HG03432 (cell line): Measurements from ENCODE around the gene HRC.
"Not testable (repeated sequence)": the region's sequence is repeated elsewhere in the genome, so short reads cannot be mapped to it uniquely, and the experiment has no call there.

Source experiments
- ATAC-seq: cut with Tn5 transposase; IDR thresholded peaks from one replicate; pipeline ENCODE4 v1.9.1; 2021; ENCODE audit warnings: mild to moderate bottlenecking, moderate library complexity; ENCODE audit not compliant: unreplicated experiment

HRC gene

GRCh38 chr19:49161987-49162386 is 6.8 kb upstream of the HRC start:
- ATAC-seq: no peak

- ATAC-seq: no peak
These were observed 5.4 kb upstream of the HRC start for GRCh38 chr19:49160450-49161189.

GRCh38 chr19:49157445-49158224 is 2.4 kb upstream of the HRC start, which contains the start of gene TRPM4:
TRPM4 (plus strand) TSS chr19:49157792; CDS start chr19:49157867, 75 bp downstream.
- ATAC-seq: no peak

DNA sequence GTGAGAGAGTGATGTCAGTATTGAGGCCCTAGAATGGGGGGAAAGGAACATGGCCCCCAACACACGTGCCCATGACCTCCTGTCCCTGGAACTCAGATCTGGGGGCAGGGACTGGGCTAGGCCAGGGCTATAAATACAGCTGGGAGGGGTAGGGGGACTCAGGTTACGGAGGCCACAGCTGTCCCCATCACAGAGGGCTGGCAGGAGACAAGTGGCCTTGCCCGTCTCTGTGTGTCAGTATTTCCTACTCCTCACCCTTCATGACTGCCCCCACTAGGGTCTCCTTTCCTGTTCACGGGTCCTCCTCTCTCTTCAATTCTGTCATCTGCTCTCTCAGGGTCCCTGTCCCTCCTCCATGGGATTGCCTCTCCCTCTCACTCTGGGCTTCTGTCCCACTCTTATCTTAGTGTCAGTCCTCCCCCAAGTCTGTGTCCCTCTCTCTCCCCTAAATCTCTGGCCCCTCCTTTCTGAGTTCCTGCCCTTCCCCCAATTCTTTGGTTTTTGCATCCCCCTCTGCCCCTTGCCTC is 687 bp upstream of the HRC start:
- no peak for ATAC-seq

DNA sequence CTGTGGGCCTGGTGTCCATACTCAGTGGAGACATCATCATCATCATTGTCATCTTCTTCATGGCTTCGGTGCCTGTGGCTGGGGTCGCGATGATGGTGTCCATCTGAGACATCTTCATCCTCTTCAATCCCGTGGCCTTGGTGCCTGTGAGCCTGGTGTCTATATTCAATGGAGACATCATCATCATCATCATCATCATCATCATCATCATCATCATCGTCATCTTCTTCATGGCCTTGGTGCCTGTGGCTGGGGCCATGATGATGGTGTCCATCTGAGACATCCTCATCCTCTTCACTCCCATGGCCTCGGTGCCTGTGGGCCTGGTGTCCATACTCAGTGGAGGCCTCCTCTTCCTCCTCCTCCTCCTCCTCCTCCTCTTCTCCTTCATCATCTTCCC is 917 bp downstream of the HRC start:
- no peak for ATAC-seq

- no peak for ATAC-seq
These were observed 1.9 kb downstream of the HRC start for GRCh38 chr19:49153167-49153809.

DNA sequence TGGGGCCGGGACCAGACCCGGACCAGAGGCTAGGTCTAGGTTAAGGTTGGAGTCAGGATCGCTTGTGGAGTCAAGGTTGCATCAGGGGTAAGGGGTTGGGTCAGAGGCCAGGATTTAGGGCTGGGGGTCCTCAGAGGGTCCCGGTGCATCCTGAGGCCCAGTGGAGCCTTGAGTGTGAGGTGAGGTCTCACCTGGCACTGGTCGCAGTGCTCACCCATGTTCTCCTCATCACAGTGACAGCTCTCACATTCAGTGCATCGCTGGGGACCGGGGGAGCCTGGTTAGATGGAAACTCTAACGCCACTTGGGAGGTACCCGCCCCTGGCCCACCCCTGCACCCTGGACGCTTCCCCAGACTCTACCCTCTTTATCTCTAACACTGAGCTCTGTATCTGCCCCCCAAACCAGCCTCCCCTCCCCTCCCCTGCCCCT is 3.1 kb downstream of the HRC start:
- no peak for ATAC-seq

DNA sequence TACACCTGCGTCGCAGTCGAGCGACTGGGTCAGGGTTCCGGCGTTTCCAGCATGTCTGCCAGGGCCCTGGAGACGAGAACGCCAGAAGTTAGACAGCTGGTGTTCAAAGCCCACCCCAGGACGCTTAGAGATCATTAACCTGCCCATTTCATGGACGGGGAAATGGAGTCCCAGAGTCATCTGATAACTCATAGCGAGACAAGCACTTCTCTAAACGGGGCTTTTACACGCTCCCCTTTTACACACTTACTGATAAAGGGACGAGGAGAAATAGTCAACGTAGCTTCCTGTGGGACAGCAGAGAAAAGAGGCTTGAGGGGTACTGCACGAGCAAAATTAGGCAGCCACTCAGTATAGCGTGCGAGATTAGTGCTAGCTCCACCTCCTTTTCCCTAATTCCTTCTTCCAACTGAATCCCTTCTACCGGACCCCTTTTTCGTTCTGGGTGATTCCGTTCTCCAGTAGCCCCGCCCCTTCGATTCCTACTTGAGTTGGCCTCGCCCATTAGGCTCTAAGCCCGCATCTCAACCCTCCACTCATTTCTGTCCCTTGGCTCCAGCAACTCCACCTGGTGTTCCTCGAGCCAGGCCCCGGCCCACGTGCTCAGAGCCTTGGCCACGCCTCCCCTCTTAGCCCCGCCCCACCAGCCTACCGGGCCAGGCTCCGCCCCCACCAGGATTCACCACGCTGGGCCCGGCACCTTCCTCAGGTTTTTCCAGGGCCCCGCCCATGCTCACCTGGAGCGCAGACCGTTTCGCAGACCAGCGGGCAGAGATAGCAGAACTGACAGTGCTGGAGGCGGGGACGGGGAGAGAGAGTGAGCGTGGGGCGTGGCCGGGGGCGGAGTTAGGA is 3.7 kb downstream of the HRC start:
- no peak for ATAC-seq

DNA sequence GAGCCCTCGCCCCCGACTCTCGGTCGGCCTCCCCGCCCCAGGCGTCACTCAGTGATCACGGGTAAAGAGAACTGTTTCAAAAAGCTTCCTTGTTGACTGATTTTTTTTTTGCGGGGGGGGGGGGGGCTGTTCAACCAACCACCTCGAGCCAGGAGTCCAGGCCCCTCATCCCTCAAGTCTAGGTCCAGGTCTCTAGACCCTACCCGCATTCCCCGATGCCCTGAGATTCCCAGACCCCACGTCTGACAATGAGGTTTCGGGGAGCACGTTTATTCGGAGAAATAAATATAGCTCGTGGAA is 4.3 kb downstream of the HRC start:
- no peak for ATAC-seq

DNA sequence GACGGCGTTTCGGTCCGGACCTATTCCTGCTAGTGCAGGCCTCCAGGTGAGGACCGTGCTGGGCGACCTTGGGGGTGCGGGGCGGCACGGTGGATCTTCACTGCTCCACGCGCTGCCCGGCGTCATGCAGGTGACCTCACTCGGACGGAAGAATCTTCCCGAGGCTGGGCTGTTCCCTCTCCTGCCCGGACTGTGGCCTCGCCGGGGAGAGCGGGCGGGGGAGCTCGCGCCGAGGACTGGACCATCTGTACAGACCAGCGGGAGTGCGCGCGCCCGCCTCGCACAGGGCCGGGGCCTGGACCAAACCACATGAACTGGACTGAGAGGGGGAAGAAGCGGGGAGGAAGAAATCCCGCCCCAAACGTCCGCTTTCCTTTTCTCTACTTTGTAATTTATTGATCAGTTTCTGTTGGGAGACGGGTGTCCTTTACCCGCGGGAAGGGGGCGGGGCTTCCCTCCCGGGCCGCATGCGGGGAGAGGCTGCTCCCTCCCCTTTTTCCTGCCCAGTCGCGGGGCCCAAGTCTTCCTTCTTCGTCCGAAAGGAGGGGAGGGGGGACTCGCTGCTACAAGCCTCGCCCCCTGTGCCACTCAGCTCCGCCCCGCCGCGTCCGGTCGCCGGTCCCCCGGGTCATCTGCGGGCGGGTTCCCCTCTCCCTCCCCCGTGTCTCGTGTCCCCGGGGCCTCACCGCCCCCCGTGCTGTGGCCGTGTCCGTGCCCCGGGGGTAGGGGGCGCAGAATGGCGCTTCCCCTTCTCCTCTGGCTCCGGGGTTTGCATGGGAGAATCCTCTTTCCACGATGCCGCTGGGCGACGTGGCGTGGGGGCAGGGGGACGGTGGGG is 4.9 kb downstream of the HRC start:
- ATAC-seq: no peak

DNA sequence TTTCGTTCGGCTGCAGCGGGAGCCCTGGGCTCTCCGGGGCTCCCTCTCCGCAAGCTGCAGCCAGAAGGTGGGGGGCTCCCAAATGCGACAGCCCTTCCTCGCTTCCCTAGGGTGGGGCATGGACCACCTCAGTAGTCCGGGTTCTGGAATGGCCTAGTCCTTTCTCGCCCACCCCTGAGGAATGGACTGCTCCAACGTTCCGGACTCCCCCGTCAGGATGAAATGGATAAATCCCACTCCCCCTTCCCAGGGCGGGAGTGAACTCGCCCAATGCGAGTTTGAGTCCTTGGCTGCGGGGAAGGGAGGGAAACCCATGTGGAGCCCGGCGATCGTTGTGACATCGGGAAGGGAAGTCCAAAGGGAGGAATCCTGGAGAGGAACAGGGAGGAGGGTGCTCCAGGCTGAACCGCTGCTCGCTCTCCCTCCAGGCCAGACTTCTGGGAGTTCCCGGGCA is 5.5 kb downstream of the HRC start:
- ATAC-seq: no peak

- no peak for ATAC-seq
These were observed 6.2 kb downstream of the HRC start for GRCh38 chr19:49148784-49149651.

GRCh38 chr19:49148044-49148682 is 7.0 kb downstream of the HRC start:
- no peak for ATAC-seq

DNA sequence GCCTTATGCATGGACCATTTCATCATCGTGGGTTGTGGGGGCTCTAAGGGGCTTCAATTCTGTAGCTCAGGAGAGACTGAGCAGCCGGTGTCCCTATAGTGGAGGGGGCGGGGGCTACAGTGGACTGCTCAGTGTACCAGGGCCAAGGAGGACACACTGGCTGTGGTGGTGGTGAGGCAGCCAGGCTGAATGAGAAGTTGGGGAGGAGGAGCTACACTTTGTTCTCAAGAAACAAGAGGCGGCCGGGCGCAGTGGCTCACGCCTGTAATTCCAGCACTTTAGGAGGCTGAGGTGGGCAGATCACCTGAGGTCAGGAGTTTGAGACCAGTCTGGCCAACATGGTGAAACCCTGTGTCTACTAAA is 8.8 kb downstream of the HRC start:
- ATAC-seq: not testable (repeated sequence)

DNA sequence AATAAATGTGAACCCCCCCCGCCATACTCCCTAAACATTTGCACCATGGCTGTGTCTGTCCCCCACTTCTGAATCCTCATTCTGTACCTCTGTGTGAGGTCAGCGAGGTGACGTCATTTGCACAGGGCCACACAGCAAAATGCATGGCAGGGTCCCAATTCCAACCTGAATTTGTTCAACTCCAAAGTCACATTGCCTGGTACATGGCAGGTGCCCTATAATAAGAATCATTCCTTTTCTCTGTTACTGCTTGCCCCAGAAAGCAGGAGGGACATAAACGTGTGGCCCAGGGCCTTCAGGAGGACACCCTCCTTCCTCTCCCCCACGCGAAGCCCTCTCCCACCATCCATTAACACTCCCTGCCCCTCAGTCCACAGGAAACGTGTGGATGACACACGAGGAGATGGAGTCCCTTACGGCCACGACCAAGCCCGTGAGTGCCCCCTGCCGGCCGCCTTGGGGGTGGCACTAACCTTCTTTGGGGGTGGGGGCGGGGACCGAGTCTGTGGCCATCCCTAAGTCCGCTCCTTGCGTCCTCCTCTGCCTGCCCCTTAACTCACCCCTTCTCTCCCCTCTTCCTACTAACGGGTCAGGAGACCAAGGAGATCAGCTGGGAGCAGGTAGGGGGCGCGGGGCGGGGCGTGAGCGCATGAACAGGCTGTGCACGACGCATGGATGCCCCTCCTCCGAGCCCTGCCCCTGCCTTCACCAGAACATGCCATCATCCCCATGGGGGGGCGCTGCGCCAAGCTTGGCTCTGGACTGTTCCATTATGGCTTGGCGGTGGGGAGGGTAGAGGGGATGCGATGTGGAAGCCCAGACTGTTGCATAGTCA is 9.4 kb downstream of the HRC start:
- ATAC-seq: no peak

DNA sequence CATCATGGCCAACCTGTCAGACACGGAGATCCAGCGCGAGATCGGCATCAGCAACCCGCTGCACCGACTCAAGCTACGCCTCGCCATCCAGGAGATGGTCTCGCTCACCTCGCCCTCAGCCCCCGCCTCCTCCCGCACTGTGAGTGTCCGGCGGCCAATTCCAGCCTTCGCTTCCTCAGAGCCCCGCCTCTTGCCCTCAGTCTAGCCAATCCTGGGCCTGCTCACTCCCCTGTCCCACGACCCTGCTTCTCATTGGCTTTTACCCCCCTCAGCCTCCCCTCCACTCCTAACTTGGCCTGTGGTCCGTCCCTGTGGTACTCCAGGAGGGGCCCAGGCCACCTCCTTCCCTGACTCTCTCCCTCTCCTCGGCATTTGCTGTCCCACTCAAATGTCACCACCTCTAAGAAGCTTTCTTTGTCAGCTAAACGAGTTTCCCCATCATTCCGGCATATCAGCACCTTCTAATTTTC is 12.3 kb downstream of the HRC start:
- peak; percentile 58 for ATAC-seq

GRCh38 chr19:49141352-49141751 is 13.8 kb downstream of the HRC start:
- ATAC-seq: no peak
